Left colon (tissue), 2 donors: ENCODE measurements around the gene GPR153. TPM values are rescaled to one million over a fixed set of nuclear protein-coding genes. Genes with fewer than 3 reads are reported as not detected.
"Not testable (repeated sequence)": the region's sequence is repeated elsewhere in the genome, so short reads cannot be mapped to it uniquely, and the experiment has no call there.

ENCODE experiments used
- ATAC-seq: fragments of 200-7000 bp; cut with Tn5 transposase; one replicate; pipeline ENCODE4 v1.9.1; 2020; ENCODE audit warnings: mild to moderate bottlenecking, moderate library complexity
- DNase-seq, 2 donors: peaks; one replicate each; pipeline ENCODE4 v3.0.0-alpha.2; 2020
- intact Hi-C, 2 donors: fragments of 100-400 bp; cut with DNase I in 1 of 2; cut with micrococcal nuclease in 1 of 2; formaldehyde crosslinking; loops; one replicate each; pipeline versions ENCODE4 v1.11.2 to v1.14.0; 2022; cut with DNase I, micrococcal nuclease
- long read RNA-seq: library from polyadenylated mRNA; unstranded; transcript quantifications from one replicate; pipeline ENCODE4 v2.0.0, GENCODE V29; 2021
- total RNA-seq, 2 donors: library from RNA; stranded (reverse); fragmentation: NEBNext Ultra II Directional; extraction: Animal tissue kit (Norgen Biotek cat#: 25700); gene quantifications; one replicate each; pipeline ENCODE4 v1.2.1, GENCODE V29; 2021
- donor health status: DM: no; HTN: no; CAD: no.
- donor health status: DM: yes; HTN: yes; CAD: no.

GPR153 gene
- total RNA-seq, result 10 to 100 TPM; 27.0 to 60.6 TPM
- long read RNA-seq, partial matches to known transcripts, result 7 of 54 reads
- long read RNA-seq, other reads (novel, unspliced or antisense), result 47 of 54 reads

DNA sequence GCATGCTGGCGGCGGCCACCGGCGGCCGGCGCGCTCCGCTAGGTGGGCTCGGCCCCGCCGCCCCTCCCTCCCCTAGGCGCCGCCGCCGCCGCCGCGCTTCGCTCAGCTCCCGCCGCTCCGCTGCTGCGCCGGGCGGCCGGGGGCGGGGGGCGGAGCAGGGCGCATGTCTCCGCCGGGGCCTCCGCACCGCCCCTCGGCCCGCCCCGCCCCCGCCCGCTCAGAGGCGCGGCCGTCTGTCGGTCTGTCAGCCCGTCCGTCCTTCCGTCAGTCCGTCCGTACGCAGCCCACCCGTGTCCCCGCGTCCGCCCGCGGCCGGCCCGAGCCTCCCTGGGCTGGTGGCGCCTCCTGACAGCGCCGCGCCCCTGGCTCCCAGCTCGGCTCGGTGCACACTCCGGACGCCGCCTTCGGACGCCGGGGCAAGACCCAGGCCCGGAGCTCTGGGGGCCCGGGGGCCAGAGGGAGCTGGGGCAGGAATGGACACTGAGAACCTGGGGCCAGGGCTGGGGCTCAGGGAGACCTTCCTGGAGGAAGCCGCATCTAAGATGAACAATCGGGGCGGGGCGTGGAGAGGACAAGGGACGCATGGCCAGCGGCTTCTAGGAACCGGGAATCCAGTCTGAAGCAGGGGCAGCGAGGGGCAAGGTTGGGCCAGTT lies at the start of gene GPR153:
TSS of gene GPR153 (minus strand) at position 138 of the 654 bp plus-strand sequence. CDS start 6,193 bp downstream, outside the sequence.
- intact Hi-C loops, result no loop called here
- DNase-seq (peak in 1 of 2 donors; percentile 62), ATAC-seq (peak; percentile 59)

DNA sequence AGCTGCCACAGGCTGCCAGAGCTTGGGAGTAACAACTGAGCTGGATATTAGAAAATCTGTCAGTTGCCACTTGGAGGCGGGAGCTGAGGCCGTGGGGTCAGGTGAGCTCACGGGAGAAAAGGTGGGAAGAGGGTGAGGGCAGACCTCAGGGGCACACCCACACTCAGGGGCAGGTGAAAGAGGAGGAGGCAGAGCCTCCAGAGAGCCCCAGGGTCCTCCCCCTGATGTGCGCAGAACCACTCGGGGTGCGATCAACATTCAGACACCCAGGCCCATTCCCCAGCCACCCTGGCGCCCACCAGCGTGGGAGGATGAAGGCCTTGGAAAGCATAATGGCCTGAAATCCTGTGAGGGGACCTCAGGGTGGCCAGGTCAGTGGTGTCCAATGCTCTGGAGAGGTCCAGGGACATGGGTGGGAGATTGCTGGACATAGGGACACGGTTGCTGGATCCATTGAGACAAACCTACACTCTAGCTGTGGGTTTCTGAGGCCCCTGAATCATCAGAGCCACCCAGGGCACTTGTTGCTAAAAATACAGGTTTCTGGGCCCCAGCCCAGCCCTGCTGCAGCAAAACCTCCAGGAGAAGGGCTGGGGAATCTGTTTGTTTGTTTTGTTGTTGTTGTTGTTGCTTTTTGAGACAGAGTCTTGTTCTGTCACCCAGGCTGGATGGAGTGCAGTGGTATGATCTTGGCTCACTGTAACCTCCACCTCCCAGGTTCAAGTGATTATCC lies 49.4 kb upstream of the GPR153 start:
- no peak for DNase-seq
- ATAC-seq, result no peak
- intact Hi-C loops, result no loop called here

DNA sequence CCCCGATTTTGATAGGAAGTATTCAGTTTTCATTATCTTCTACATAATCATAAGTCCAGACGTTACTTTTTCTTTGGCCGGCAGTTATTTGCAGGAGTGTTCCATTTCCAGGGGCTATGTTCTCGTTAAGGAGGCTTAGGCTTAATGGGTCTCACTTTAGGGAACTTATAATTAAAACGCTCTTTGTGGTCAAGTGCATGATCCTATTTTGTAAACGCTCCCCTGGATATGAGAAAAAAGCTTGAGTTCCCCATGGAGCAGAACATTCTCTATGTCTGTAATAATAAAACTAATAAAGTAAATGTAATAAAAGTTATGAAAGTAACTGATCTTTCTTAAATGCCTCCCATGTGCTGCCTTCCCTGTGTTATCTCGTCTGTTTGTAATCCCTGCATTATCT lies 48.7 kb upstream of the GPR153 start:
- intact Hi-C loops, result no loop called here
- DNase-seq (no peak), ATAC-seq (no peak)

DNA sequence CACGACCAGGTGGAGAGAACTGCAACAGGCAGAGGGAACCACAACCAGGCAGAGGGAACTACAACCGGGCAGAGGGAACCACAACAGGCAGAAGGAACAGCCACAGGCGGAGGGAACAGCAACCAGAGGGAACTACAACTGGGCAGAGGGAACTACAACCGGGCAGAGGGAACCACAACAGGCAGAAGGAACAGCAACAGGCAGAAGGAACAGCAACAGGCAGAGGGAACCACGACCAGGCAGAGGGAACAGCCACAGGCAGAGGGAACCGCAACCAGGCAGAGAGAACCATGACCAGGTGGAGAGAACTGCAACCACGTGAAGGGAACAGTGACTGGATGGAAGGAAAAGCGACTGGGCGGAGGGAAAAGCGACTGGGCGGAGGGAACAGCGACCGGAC lies 47.6 kb upstream of the GPR153 start:
- no peak for DNase-seq
- intact Hi-C loops, result no loop called here
- ATAC-seq, result no peak

DNA sequence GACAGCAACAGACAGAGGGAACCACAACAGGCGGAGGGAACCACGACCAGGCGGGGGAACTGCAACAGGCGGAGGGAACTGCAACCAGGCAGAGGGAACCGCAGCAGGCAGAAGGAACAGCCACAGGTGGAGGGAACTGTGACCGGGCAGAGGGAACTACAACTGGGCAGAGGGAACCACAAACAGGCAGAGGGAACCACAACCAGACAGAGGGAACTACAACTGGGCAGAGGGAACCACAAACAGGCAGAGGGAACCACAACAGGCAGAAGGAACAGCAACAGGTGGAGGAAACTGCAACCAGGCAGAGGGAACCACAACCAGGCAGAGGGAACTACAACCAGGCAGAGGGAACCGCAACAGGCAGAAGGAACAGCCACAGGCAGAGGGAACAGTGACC lies 46.8 kb upstream of the GPR153 start:
- ATAC-seq, intact Hi-C loops, DNase-seq: not testable (repeated sequence)

DNA sequence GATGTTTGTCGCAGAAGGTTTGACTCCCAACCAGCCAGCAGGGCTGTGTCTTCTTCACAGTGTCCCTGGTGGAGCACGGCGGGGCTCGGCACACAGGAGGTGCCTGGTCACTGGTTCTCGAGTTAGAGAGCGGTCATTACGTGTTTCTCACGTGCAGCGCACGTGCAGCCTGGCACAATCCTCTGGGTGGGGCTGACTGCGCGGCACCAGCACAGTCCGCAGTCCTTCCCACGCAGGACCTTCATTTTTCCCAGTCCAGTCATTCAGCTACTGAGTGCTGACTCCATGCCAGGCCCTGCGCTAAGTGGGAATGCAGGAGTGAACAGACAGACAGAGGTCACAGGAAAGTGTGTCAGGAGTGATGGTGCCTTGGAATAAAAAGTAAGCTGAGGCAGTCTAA lies 46.2 kb upstream of the GPR153 start:
- no peak for DNase-seq
- intact Hi-C loops, result no loop called here
- ATAC-seq, result no peak

DNA sequence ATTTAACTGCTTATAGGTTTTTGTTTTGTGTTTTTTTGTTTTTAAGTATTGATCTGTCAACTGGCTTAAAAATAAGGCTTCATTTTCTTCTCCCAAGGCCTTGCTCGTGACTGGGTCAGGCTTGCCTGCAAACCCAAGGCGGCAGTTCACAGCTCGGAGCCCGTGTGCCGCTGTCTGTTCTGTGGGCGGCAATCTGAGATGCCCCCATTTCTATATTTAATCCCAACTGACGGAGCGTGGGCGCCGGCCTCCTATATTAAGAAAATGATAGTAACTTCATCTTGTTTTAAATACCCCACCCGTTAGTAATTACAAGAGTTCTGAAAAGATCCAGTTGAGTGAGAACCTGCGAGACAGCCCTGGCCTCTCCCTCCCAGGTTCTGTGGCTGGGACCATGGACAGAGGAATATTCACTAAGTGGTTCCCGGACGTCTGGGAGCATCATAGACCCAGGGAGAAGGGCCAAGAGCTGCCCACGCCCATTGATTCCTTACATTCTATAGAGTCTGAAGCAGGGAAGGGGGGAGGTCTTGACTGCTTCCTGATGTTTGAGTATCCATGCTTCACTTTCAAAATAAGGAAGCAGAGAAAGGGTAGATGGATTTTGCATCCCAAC lies 42.6 kb upstream of the GPR153 start:
- DNase-seq, result no peak
- intact Hi-C loops, result no loop called here
- no peak for ATAC-seq

DNA sequence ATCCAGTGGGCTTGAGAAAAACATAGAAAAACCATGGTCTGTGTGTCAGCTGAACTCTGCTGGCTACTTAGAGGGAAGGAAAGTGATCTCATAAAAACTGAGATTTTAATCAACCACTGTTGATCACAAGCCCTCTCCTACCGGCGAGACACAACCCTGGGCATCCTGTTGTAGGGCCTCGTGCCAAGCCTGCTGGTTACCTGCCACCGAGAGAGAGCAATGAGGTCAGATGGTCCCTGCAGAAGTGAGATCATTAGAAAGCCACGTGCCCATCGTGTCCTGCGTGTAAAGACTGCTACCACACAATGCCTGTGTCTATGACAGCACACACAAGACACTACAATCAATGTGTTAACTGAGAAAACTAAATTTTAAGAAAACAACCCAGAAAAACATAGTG lies 41.7 kb upstream of the GPR153 start:
- ATAC-seq, result no peak
- intact Hi-C loops, result no loop called here

DNA sequence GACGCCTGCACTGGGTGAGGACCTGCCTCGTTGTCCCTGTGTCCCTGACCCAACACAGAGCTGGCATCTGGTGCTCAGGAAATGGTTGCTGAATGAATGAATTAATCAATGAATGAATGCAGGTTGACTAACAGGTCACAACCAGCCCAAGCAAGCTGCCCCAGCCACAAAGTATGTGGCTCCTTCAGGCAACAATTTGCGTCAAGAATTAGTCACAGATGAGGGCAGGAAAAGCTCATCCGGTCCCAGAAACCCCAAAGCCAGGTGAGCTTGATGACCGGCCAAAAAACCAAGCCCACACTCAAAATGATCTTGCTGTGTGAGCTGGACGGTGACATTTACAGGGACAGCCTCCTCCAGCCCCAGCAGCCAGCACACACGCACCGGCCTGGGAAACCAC lies 40.6 kb upstream of the GPR153 start:
- DNase-seq (no peak), ATAC-seq (no peak)
- intact Hi-C loops, result no loop called here

More for the DNA sequence above, 41.7 kb upstream of the GPR153 start:
- DNase-seq, result no peak

DNA sequence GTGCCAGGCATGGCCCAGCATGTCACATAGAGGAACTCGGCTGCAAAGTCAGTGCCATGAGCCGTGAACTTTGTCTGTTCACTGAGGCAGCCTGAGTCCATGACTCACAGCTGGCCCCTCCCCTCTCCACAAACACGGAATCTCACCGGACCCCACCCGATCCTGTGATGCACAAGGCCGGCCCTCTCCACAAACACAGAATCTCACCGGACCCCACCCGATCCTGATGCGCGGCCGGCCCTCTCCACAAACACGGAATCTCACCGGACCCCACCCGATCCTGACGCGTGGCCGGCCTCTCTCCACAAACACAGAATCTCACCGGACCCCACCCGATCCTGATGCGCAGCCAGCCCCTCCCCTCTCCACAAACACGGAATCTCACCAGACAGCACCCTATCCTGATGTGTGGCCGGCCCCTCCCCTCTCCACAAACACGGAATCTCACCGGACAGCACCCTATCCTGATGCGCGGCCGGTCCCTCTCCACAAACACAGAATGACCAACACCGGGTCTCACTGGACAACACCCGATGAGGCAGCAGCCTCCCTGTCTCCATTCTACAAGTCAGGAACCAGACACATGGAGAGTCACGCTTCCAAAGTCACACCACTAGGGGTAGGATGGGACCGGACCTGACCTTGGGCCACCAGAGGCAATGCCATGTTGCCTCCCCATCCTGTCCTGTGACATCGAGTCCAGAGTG lies 39.6 kb upstream of the GPR153 start:
- ATAC-seq, result peak; percentile 90
- intact Hi-C loops, result no loop called here
- DNase-seq, result peak; percentile 67 to 75

DNA sequence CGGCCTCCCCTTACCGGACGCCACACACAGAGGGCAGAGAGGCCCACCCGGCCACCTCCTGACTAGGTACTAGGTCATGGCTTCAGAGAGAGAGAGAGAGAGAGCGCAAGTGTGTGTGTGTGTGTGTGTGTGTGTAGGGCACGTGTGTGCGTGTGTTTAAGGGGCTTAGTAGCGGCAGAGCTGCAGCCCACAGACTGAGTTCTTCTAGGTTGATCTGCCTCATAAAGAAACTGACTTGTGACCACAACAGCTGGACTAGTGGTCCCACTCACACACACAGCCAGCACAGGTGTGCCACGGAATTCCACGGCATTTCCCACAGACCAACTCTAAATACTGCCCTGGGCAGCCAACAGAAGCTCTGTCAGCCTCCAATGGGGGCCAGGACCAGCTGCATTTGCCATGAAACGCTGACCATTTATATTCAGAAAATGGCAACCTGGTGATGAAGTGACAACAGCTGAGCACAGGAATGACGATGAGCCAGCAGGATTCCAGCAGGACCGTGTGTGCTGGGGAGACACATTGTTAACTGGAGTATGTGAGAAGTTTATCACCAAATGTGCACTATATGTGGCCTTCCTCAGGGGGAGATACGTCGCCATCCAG lies 38.8 kb upstream of the GPR153 start:
- DNase-seq, result no peak
- no peak for ATAC-seq
- intact Hi-C loops, result no loop called here

DNA sequence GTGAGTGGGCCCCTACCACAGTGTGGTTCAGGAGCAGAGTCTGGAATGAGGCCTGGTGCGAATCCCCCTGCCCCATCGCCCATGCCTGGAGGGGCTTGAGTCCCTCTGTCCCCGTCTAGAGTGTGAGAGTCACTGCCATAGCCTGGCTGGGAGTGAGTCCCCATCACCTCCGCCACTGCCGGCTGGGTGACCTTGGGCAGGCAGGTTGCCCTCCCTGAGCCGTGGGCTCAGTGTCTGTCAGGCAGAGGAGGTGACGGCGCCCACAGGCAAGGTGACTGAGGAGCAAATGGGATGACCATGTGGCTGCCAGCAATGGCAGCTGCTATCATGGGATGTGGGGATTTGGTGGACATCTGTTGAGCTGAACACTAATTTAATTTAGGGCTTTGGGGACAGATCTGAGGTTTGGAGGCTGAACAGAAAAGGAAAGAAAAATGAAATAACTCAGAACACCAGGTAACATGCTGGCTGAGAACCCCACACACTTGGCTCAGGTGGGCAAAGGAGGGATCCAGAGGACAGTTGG lies 38.1 kb upstream of the GPR153 start:
- no peak for ATAC-seq

DNA sequence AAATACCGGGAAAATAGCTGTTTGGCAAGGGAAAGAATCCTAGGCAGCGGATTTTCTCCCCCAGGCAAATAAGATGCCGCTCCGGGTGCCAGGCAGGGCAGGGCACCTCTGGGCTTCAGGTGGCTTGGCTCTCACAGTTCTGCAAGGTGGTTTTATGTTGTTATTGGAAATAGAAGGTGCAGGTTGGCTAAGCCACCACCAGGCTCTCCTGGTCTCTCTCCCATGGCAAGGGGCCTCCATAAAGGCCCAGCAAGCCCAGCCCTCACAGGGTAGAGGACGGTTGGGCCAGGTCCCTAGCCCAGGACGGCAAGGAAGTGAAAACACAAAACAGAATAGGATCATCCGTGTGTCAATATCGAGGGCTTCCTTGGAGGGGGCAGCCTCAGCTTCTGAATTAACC lies 37.6 kb upstream of the GPR153 start:
- intact Hi-C loops, result no loop called here
- DNase-seq (no peak), ATAC-seq (no peak)

More for the DNA sequence above, 38.1 kb upstream of the GPR153 start:
- intact Hi-C loops, result no loop called here
- no peak for DNase-seq

DNA sequence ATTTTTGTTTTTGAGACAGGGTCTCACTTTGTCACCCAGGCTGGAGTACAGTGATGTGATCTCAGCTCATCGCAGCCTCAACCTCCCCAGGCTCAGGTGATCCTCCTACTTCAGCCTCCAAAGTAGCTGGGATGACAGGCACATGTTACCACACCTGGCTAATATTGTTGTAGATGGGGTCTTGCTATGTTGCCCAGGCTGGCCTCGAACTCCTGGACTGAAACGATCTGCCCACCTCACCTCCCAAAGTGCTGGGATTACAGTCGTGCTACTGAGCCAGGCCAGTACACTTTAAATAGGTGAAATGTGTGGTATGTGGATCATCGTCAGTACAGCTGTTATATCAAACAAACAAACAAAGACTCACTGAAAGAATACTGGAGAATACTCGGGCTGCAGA lies 35.0 kb upstream of the GPR153 start:
- no peak for DNase-seq
- intact Hi-C loops, result no loop called here
- ATAC-seq, result no peak

DNA sequence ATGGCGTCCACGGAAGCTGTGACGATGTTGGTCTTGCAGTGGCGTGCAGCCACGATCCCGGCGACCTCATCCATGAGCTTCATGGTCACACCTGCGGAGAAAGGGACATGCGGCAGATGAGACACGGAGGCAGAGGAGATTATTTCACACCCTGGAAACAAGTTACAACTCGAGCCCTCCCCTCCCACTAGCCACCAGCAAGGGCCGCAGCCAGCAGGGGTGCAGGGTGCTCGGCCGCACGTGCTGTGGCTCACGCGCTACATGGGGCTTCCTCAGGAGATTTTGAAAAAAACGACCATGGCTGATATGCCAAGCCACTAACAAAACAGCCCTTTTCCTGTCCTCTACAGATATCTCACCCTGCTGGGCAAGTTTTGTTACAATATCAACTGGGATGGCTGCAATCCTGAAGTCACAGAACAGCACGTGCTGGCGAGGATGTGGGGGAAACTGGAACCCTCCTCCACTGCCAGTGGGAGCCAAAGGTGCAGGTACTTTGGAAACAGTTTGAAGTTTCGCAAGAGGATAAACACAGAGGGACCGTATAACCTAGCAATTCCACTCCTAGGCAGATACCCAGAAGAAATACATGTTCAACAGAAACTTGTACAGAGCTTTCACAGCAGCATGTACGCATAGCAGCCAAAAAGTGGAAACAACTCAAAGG lies 34.1 kb upstream of the GPR153 start:
- no peak for DNase-seq
- ATAC-seq, result no peak
- intact Hi-C loops, result no loop called here

DNA sequence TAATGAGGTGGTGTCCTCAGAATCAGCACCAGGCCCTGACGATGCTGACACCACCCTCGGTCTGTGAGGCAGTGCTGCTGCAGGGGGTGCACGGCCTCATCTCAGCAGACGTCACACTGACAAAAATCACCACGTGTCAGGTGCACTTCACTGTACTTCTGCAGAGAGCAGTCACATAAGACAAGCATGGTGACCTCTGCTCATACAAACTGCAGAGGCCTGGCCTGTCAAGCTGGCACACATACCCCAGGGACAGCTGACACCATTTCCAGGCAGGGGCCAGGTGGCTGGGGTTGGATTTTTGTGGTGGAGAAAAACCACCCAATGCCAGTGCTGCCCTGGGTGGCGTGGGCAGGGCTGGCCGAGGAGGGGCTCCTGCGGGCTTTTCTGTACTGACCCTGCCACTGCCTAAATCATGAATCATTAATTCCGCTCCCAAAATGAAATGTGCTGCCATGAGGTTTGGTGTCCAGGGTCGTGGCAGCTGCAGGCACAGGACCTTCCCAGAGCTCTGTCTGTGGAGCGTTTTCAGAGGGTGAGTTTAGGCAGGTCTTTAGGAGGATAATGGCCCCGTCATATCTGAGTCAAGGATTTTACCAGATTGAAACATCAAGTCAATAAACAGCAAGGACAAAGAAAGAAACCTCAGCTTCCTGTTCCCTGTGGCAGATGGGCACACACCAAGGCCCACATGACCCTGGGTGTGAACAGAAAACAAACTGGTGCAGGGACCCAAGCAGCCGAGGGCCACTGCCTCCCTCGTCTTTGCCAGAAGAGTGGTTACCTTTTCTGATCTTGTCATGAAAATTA lies 33.4 kb upstream of the GPR153 start:
- ATAC-seq, result peak; percentile 45
- intact Hi-C loops, result no loop called here
- DNase-seq, result no peak

DNA sequence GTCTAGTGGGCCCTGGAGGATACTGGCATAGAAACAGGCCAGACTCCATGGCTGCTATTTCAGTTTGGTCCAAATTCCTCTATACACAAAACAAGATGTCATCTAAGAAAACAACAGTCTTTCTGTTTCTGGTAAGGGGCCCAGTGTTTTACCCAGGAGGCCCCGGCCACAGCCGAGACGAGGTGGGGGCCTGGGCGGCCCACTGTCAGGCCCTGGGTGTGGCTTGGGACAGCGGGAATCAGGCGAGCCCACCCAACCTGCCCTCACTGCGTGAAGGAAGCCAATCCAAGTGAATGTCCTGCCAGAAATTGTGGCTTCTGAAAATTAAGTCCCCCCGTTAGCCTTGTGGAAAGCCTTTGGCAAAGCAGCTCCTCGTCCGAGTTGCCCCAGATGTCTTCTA lies 31.2 kb upstream of the GPR153 start:
- DNase-seq, result no peak
- no peak for ATAC-seq
- intact Hi-C loops, result no loop called here
